SK-N-SH (cell line): ENCODE data around the gene RAB30.
"Not testable (repeated sequence)": the region's sequence is repeated elsewhere in the genome, so short reads cannot be mapped to it uniquely, and the experiment has no call there.

Experiments
- CHD2 ChIP-seq: fragments of 150-350 bp; IDR thresholded peaks from 2 replicates; pipeline ENCODE4 v1.6.1; 2018; ENCODE audit warnings: low read length; ENCODE audit not compliant: partially characterized antibody
- CTCF ChIP-seq: fragments of 200-600 bp; sonication (generic); IDR thresholded peaks from 2 replicates; pipeline ENCODE4 v1.6.1; 2017; ENCODE audit warnings: antibody characterized with exemption, mild to moderate bottlenecking, moderate library complexity
- FOSL2 ChIP-seq: IDR thresholded peaks from 2 replicates; pipeline ENCODE4 v1.4.0; 2012; ENCODE audit warnings: low read depth, mild to moderate bottlenecking, moderate library complexity, borderline replicate concordance
- NRF1 ChIP-seq: IDR thresholded peaks from 2 replicates; pipeline ENCODE4 v1.6.1; 2012; ENCODE audit warnings: low read depth, mild to moderate bottlenecking, low read length
- POLR2AphosphoS5 ChIP-seq: IDR thresholded peaks from 2 replicates; pipeline ENCODE4 v1.6.1; 2012; ENCODE audit warnings: low read depth, low read length
- REST ChIP-seq: IDR thresholded peaks from 2 replicates; pipeline ENCODE4 v1.6.1; 2012; ENCODE audit warnings: mild to moderate bottlenecking, low read depth, low read length, moderate library complexity

- TF ChIP-seq POLR2AphosphoS5, FOSL2, CTCF, REST, NRF1, CHD2: not testable (repeated sequence)
These were observed 62.6 kb downstream of the RAB30 start for GRCh38 chr11:83009136-83009535.
